Tibial nerve (tissue), 3 donors: ENCODE data around the gene RGPD8.

Experiments used
- POLR2A ChIP-seq, 2 donors: fragments of 450-650 bp; IDR thresholded peaks; one replicate each; pipeline ENCODE4 v1.6.1; 2017; ENCODE audit warnings: antibody characterized with exemption in 2 of 2, mild to moderate bottlenecking in 2 of 2, moderate library complexity in 2 of 2
- TF ChIP-seq, protein P1 (sequence below), 5 experiments: fragments of 200-600 bp in 3 of 5; fragments of 450-650 bp in 2 of 5; sonication (generic) in 3 of 5; IDR thresholded peaks; one replicate each; pipeline ENCODE4 v1.5.1; 2016 to 2019; ENCODE audit warnings: antibody characterized with exemption in 5 of 5, mild to moderate bottlenecking in 3 of 5, moderate library complexity in 2 of 5

DNA sequence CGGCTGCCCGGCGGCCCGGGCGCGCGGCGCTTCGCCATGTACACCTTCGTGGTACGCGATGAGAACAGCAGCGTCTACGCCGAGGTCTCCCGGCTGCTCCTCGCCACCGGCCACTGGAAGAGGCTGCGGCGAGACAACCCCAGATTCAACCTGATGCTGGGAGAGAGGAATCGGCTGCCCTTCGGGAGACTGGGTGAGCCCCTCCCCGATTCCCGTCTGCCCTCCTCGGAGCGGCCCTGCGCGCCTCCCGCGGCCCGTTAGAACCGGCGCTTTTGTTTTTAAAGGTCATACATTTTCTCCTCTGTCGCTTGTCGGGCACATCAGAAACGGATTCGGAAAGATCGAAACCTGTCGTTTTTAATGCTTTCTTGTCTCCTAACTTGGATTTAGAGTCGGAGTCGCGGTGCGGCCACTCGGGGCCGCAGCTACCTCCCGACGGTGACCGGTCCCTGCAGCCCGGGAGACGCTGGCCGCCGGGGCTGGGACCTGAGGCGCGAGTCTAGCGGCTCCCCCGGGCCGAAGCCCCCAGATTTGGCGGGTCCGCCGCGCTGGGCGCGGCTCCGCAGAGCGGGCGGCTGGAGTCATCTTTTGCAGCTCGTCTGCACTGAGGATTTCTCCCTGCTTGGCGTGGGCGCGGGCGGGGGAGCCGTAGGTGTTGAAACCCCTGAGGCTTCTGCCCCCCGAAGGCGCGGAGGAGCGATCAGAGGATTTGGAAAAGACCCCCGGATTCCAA, 49.0 kb upstream of the RGPD8 start:
- TF ChIP-seq POLR2A (IDR thresholded peaks at IDR 0.05): no peak
- TF ChIP-seq, protein P1, sequence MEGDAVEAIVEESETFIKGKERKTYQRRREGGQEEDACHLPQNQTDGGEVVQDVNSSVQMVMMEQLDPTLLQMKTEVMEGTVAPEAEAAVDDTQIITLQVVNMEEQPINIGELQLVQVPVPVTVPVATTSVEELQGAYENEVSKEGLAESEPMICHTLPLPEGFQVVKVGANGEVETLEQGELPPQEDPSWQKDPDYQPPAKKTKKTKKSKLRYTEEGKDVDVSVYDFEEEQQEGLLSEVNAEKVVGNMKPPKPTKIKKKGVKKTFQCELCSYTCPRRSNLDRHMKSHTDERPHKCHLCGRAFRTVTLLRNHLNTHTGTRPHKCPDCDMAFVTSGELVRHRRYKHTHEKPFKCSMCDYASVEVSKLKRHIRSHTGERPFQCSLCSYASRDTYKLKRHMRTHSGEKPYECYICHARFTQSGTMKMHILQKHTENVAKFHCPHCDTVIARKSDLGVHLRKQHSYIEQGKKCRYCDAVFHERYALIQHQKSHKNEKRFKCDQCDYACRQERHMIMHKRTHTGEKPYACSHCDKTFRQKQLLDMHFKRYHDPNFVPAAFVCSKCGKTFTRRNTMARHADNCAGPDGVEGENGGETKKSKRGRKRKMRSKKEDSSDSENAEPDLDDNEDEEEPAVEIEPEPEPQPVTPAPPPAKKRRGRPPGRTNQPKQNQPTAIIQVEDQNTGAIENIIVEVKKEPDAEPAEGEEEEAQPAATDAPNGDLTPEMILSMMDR (IDR thresholded peaks at IDR 0.05): no peak
